ENCODE data around the gene GCDH.
"Not testable (repeated sequence)": the region's sequence is repeated elsewhere in the genome, so short reads cannot be mapped to it uniquely, and the experiment has no call there.

The GCDH gene

GRCh38 chr19:12872941-12873890, 17.7 kb upstream of the GCDH start:
- DNase-seq, result peak; percentile 80

- DNase-seq, result no peak
Observed at GRCh38 chr19:12873891-12874745, 16.8 kb upstream of the GCDH start.

GRCh38 chr19:12875086-12875485, 15.9 kb upstream of the GCDH start:
- DNase-seq, result no peak

GRCh38 chr19:12880551-12881171, 10.3 kb upstream of the GCDH start:
- no peak for DNase-seq

- DNase-seq, result peak; percentile 94
Observed at GRCh38 chr19:12881172-12881808, 9.7 kb upstream of the GCDH start, which contains the start of gene DNASE2. DNASE2 (minus strand) TSS chr19:12881449; CDS start chr19:12881375, 74 bp downstream.

- DNase-seq, result no peak
Observed at GRCh38 chr19:12882589-12882988, 8.4 kb upstream of the GCDH start.

GRCh38 chr19:12884202-12884601, 6.8 kb upstream of the GCDH start:
- no peak for DNase-seq

GRCh38 chr19:12884627-12884925, 6.4 kb upstream of the GCDH start:
- no peak for DNase-seq

GRCh38 chr19:12884926-12885748, 5.8 kb upstream of the GCDH start:
- DNase-seq, result peak; percentile 80

- DNase-seq, result peak; percentile 85
Observed at GRCh38 chr19:12885749-12886650, 5.0 kb upstream of the GCDH start.

GRCh38 chr19:12886651-12886968, 4.3 kb upstream of the GCDH start:
- peak; percentile 64 for DNase-seq

GRCh38 chr19:12886969-12887747, 3.8 kb upstream of the GCDH start, which contains the start of gene KLF1:
KLF1 (minus strand) TSS chr19:12887201; CDS start chr19:12887140, 61 bp downstream.
- peak; percentile 80 for DNase-seq

GRCh38 chr19:12888006-12888603, 2.9 kb upstream of the GCDH start:
- DNase-seq, result no peak

GRCh38 chr19:12890299-12890786, 617 bp upstream of the GCDH start:
- not testable (repeated sequence) for DNase-seq

GRCh38 chr19:12891553-12892021, 627 bp downstream of the GCDH start:
- no peak for DNase-seq

- no peak for DNase-seq
Observed at GRCh38 chr19:12893582-12893981, 2.6 kb downstream of the GCDH start.

- DNase-seq, result no peak
Observed at GRCh38 chr19:12896460-12896859, 5.5 kb downstream of the GCDH start.

GRCh38 chr19:12899891-12900518, 9.0 kb downstream of the GCDH start:
- DNase-seq, result no peak

- no peak for DNase-seq
Observed at GRCh38 chr19:12907166-12907565, 16.2 kb downstream of the GCDH start.
